ENCODE data around the gene ADAMTS18. TPM values are rescaled to one million over a fixed set of nuclear protein-coding genes. Genes with fewer than 3 reads are reported as not detected.

The ADAMTS18 gene
- total RNA-seq, 6 donors from 2014 or later = 0.13 TPM; not detected in 5

DNA sequence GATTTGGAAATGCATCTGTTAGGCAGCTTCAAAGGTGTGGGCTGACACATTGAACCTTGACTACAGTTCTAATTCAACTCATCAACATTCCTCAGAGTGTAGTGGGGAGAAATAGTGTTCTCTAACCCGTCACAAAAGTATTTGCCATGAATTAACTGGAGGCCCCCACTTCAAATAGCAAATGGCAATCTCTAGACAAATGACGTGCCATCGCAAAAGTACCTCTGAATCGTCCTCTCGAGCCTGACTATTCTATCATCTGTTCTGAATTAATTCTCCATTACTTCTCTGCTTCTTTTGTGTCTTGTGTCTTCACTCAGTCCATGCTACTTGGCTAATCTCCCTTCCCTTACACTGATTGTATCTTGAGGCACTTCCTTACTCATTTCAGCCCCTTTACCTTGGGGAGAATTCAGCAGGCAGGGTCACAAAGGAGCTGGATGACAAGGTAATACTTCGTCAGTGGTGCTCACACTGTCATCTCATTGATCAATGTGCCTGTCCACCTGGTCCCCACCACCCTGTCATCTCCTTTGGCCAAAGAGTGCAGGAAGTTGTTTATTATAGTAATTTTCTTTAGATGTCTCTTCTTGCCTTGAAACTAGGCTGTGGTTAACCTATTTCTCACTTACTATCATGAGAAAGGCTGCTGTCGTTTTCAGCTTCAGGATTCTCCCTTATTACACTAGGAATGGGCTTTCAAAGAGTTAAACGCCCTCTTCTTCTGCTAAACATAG is 127.2 kb downstream of the ADAMTS18 start:
- TF ChIP-seq POLR2A (IDR thresholded peaks at IDR 0.05) (no peak), POLR2AphosphoS5 (IDR thresholded peaks at IDR 0.05) (no peak), EP300 (IDR thresholded peaks at IDR 0.05) (no peak)
- TF ChIP-seq, protein P1, sequence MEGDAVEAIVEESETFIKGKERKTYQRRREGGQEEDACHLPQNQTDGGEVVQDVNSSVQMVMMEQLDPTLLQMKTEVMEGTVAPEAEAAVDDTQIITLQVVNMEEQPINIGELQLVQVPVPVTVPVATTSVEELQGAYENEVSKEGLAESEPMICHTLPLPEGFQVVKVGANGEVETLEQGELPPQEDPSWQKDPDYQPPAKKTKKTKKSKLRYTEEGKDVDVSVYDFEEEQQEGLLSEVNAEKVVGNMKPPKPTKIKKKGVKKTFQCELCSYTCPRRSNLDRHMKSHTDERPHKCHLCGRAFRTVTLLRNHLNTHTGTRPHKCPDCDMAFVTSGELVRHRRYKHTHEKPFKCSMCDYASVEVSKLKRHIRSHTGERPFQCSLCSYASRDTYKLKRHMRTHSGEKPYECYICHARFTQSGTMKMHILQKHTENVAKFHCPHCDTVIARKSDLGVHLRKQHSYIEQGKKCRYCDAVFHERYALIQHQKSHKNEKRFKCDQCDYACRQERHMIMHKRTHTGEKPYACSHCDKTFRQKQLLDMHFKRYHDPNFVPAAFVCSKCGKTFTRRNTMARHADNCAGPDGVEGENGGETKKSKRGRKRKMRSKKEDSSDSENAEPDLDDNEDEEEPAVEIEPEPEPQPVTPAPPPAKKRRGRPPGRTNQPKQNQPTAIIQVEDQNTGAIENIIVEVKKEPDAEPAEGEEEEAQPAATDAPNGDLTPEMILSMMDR (IDR thresholded peaks at IDR 0.05) = no peak
- no peak for ATAC-seq (ENCODE audit: low FRiP score in 2 of 2)
- Histone ChIP-seq H3K4me1 (no peaks in the 10 kb centered on the region), H3K4me3 (no peak overlapping the region), H3K27ac (no peak overlapping the region), H3K27me3 (no peaks in the 10 kb centered on the region), H3K36me3 (no peaks in the 10 kb centered on the region), H3K9me3 (no peaks in the 10 kb centered on the region)
- WGBS, 2 donors = 58 to 64% methylated on average over 8 of the region's 8 CpGs
- DNase-seq = no peak

DNA sequence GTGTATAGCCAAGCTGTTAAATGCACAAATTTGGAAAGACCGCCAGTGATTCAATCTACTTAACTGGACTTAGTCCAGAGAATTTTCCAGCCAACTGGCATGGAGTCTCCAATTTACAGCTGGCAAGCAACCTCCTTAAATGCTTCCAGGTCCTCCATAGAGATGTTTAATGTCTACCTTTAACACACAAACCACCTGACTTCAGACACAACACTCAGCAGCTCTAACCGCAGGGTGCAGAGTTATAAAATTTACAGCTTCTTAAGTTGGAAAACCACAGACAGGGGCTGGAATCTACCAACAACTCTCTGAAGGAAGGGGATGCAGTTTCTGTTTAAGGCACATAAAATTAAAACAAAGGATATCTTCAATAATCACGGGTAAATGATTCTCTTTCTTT is 128.8 kb downstream of the ADAMTS18 start:
- Histone ChIP-seq H3K27me3 (no peaks in the 10 kb centered on the region), H3K36me3 (no peaks in the 10 kb centered on the region), H3K4me1 (no peaks in the 10 kb centered on the region), H3K27ac (no peak overlapping the region), H3K9me3 (no peaks in the 10 kb centered on the region), H3K4me3 (no peak overlapping the region)
- no peak for TF ChIP-seq POLR2A (IDR thresholded peaks at IDR 0.05)
- no peak for TF ChIP-seq POLR2AphosphoS5 (IDR thresholded peaks at IDR 0.05)
- no peak for TF ChIP-seq EP300 (IDR thresholded peaks at IDR 0.05)
- TF ChIP-seq, protein P1 (IDR thresholded peaks at IDR 0.05) = no peak
- WGBS, 2 donors = 73 to 75% methylated on average over 2 to 3 of the region's 3 CpGs
- ATAC-seq (ENCODE audit: low FRiP score in 2 of 2) (no peak), DNase-seq (no peak)

DNA sequence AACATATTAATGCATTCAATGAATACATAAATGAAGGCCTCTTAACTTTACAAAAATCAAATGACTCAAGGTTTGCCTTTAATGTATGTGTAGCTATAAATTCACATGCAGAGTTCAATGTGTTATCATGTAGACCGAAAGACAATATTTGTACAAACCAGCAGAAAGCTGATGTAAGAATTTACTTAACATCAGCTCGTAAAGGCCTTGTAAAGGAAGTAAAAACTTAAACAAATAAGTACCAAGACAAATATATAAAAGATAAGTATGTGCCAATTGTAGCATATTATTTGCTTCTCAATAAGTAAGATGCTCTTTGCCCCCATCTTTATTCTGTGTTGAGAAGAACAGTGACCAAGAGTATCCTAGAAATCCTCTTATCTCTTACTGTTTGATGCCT is 130.0 kb downstream of the ADAMTS18 start:
- H3K4me1 ChIP-seq = no peaks in the 10 kb centered on the region
- 36 to 53% methylated on average over 2 of the region's 2 CpGs for WGBS, 2 donors
- H3K27ac ChIP-seq = no peak overlapping the region
- H3K27me3 ChIP-seq = no peaks in the 10 kb centered on the region
- ATAC-seq (ENCODE audit: low FRiP score in 2 of 2) = no peak
- no peak for TF ChIP-seq POLR2AphosphoS5 (IDR thresholded peaks at IDR 0.05)
- no peak for TF ChIP-seq POLR2A (IDR thresholded peaks at IDR 0.05)
- no peak for TF ChIP-seq EP300 (IDR thresholded peaks at IDR 0.05)
- TF ChIP-seq, protein P1 (IDR thresholded peaks at IDR 0.05) = no peak
- no peak overlapping the region for H3K4me3 ChIP-seq
- no peak for DNase-seq
- no peaks in the 10 kb centered on the region for H3K36me3 ChIP-seq
- H3K9me3 ChIP-seq = no peaks in the 10 kb centered on the region

DNA sequence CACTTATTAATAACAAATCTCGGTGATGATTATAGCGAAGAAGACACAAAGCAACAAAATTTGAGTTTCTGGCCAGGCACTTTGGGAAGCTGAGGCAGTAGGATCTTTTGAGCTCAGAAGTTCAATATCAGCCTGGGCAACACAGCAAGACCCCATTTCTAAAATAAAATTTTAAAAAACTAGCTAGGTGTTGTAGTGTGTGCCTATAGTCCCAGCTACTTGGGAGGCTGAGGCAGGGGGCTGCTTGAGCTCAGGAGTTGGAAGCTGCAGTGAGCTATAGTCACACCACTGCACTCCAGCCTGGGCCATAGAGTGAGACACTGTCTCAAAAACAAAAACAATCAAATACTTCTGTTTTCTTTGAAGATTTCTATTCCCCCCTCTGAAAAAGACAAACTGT is 130.7 kb downstream of the ADAMTS18 start:
- Histone ChIP-seq H3K27ac (no peak overlapping the region), H3K4me1 (no peaks in the 10 kb centered on the region), H3K4me3 (no peak overlapping the region), H3K9me3 (no peaks in the 10 kb centered on the region), H3K27me3 (no peaks in the 10 kb centered on the region), H3K36me3 (no peaks in the 10 kb centered on the region)
- DNase-seq = no peak
- TF ChIP-seq, protein P1 (IDR thresholded peaks at IDR 0.05) = no peak
- no peak for TF ChIP-seq POLR2A (IDR thresholded peaks at IDR 0.05)
- no peak for TF ChIP-seq POLR2AphosphoS5 (IDR thresholded peaks at IDR 0.05)
- TF ChIP-seq EP300 (IDR thresholded peaks at IDR 0.05) = no peak
- 75 to 94% methylated on average over 2 of the region's 2 CpGs for WGBS, 2 donors
- no peak for ATAC-seq (ENCODE audit: low FRiP score in 2 of 2)

DNA sequence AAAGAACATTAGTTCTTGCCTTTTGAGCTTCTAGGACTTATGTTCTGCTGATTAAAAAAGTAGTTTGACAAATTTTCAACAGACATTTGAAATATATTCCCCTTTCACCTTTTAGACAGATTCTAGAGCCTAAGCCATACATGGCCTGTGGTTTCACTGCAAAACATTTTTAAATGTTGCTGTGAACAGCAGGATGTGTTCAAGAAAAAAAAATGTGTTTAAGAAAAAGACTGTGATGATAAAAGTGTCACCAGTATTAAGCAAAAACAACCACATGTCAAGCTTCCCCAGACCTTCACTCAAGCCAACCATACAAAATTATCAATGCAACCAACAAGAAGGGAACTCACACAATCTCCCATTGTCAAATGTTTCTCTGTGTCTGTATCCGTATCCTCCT is 132.2 kb downstream of the ADAMTS18 start:
- no peak for DNase-seq
- H3K9me3 ChIP-seq = no peaks in the 10 kb centered on the region

More for the DNA sequence above, 132.2 kb downstream of the ADAMTS18 start:
- H3K27me3 ChIP-seq = no peaks in the 10 kb centered on the region
- 67 to 78% methylated on average over 1 of the region's 1 CpG for WGBS, 2 donors
- no peak overlapping the region for H3K27ac ChIP-seq
- H3K36me3 ChIP-seq = no peaks in the 10 kb centered on the region
- H3K4me3 ChIP-seq = no peak overlapping the region
- TF ChIP-seq, protein P1 (IDR thresholded peaks at IDR 0.05) = no peak
- TF ChIP-seq POLR2AphosphoS5 (IDR thresholded peaks at IDR 0.05) (no peak), POLR2A (IDR thresholded peaks at IDR 0.05) (no peak), EP300 (IDR thresholded peaks at IDR 0.05) (no peak)
- ATAC-seq (ENCODE audit: low FRiP score in 2 of 2) = no peak
- no peaks in the 10 kb centered on the region for H3K4me1 ChIP-seq
